Smooth muscle cell of the brain vasculature (primary cell): ENCODE measurements around the gene HLA-A.
"Not testable (repeated sequence)": the region's sequence is repeated elsewhere in the genome, so short reads cannot be mapped to it uniquely, and the experiment has no call there.

Experiments used
- DNase-seq: peaks from one replicate; pipeline ENCODE4 v3.0.0-alpha.2; 2012; ENCODE audit warnings: low read depth, low spot score

Gene HLA-A

DNA sequence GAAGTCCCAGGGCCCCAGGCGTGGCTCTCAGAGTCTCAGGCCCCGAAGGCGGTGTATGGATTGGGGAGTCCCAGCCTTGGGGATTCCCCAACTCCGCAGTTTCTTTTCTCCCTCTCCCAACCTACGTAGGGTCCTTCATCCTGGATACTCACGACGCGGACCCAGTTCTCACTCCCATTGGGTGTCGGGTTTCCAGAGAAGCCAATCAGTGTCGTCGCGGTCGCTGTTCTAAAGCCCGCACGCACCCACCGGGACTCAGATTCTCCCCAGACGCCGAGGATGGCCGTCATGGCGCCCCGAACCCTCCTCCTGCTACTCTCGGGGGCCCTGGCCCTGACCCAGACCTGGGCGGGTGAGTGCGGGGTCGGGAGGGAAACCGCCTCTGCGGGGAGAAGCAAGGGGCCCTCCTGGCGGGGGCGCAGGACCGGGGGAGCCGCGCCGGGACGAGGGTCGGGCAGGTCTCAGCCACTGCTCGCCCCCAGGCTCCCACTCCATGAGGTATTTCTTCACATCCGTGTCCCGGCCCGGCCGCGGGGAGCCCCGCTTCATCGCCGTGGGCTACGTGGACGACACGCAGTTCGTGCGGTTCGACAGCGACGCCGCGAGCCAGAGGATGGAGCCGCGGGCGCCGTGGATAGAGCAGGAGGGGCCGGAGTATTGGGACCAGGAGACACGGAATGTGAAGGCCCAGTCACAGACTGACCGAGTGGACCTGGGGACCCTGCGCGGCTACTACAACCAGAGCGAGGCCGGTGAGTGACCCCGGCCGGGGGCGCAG, at the start of gene HLA-A:
Gene HLA-A (plus strand): TSS at position 258 of the 778 bp plus-strand sequence. CDS start 22 bp downstream, at position 280.
- DNase-seq = peak; percentile 75

DNA sequence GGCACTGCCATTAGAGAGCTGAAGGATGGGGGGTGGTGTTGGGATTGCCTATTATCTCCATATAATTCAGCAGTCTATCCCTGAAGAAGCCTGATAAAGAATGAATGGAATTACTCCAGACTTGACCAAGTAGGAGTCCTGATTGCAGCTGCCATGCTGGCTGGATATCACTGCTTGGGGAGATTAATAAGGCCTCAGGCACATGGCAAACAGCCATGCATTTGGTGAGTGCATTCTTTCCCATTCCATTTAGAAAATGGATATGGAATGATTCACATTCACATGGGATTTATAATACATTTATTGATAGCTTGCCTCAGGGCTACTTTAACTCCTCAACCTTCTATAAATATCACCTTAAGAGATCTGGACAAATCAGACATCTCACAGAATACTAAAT, 49.6 kb upstream of the HLA-A start:
- no peak for DNase-seq

DNA sequence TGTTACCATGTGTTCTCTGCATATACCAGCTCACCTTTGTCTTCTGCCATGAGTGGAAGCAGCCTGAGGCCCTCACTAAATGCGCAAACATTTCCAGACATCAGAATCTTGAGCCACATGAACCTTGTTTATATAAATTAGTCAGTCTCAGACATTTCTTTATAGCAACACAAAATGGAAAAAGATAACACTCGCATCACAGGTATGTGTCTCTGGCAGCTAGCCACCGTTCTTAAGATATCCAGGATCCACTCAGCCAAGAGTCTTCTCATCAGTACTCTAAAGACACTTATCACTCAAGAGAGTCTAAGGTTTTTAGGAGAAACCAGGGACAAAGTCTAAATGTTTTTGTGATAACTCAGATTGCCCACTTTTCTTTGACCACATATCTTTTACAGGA, 43.1 kb upstream of the HLA-A start:
- no peak for DNase-seq

DNA sequence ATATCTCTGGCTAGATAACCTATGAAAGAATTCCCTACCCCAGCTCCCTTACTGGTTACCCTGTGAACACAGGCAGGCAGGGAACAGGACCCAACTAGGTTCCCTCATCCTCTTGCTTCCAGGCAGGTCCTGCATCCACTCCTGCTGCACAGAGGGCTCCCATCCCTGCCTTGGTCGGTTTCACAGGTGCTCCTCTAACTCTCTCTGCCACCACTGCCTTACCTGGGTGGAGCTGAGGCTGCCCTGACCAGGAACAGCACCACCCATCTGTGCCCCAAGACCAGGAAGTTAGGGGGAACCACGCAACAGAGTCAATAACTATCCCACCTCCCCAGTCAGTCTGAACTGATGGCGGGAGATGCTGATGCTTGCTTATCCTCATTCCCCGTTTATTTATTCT, 37.0 kb upstream of the HLA-A start:
- no peak for DNase-seq

DNA sequence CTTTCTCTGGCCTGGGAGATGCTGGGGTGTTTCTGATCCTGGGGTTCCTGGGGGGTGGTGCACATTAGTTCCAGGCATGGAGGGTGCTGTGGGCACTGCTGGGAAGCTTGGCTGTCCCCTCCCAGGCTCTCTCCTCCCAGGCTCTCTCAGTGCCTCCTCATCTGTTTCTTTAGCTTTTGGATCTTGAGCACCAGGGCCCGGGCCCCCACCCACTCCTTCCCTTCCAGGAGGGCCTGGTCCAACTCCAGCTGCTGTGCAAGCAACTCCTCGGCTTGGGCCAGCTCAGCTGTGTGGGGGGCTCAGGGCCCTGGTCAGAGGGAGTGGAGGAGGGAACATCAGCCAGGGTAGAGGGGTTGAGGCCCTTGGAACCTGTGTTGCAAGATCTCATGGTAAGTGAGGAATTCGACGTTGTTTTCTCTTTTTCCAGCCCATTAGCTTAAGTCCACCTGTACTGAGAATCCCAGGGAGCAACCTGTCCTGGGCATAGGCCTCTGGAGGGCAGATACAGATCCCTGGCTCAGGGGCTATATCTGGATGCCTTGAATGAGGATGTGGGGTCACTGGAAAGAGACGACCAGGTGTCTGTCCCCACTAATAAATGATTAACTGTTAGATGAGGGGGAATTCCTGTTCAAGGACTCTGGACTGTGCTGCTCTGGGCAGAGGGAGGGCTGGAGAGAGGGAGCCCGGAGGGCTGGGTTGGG, 34.5 kb upstream of the HLA-A start:
- no peak for DNase-seq

DNA sequence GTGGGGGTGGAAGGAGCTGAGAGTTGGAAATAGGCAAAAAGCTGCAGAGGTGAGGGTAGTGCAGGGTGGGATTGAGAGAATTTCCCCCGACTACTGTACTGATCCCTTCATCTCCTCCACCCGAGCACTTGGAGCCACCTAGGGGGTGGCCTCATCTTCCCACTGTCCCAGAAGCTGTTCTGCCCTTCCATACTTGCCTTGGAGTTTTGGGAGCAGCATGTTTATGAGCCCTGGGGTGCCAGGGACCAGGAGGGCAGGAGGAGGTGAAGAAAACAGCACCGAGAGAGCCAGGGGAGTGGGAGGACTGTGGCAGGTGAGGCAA, 34.0 kb upstream of the HLA-A start:
- DNase-seq = no peak

DNA sequence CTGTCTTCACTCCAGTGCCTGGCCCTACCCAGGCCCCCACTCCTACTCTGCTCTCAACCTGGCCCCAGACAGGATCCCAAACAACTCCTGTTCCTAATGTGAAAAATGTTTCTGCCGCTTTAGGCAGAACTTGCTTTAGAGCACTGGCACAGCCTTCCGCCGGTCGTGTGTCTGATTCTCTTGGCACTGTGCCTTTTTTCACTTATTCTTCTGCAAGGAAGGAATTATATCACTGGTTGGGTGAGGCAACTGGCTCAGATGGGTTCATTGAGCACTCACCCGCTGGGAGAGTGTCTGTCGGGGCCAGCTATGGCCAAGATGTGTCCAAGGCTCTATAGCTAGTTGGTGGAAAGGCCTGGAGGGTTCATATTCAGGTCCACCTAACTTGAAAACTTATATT, 33.6 kb upstream of the HLA-A start:
- DNase-seq = no peak

DNA sequence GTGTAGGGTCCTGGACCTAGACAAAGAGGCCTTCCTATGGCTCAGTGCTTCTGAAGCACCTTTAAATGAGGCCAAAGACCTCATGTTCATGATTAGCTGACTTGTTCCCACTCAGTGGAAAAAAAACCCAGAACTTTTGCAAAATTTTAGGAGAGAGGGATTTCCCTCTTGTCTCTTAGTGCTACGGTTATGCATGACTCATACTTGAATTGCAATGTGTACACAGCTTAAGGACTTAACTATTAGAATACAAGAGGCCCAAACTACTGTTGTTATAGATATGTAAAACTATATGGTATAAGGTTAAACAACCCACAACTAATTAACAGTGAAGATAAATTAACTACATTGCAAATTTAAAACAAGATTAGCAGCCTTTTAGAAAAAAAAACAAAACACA, 32.3 kb upstream of the HLA-A start:
- no peak for DNase-seq

DNA sequence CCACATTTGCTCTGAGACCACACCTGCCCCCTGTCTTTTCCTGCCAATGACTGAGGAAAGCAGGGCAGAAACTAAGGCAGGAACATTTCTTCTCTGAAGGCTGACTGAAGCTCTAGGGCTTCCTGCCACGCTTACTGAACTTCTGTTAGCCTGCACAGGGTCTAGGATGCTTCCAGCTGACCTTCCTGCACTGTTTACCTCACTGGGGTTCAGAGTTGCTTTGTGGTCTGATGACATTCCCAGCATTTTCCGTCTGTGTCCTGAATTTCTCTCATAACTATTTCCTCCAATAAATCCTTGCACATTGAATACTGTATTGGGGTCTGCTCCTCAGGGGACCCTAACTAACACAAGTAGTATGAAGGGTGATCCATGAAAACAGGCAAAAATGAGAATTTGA, 29.5 kb upstream of the HLA-A start:
- no peak for DNase-seq

DNA sequence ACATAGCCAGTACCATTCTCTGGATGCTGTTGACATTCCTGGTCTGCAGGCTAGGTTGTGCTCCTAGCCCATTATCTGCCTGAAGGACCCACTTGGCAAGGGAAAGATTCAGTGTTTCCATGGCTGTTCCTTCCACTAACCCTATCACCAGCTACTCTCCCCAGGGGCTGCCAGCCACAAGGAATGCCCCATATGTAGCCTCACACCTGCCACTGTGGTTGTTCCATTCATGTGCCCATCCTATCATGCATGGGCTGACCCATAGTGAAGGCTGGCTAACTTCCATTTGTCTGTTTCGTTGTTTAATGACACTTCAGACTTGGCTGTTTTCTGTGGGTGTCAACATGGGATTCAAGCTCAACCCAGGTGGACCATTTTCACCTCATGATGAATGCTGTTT, 25.6 kb upstream of the HLA-A start:
- DNase-seq = no peak

DNA sequence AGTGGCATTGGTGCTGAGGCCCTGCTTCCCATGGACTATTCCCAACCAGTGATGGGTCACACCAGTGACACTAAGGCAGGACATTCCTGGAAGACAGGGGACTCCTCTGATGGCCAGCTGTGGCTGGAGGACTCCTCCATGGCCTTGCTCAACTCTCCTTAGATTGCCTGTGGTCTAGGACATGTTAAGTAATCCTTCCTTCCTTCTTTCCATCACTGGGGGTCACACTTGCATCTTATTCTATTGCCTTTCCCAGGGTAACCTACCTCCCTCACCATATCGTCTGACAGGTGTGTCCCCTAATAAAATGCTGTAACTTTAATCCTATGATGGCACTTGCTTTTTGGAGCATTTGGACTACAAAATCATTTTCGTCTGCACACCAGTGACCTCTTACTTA, 24.5 kb upstream of the HLA-A start:
- no peak for DNase-seq

DNA sequence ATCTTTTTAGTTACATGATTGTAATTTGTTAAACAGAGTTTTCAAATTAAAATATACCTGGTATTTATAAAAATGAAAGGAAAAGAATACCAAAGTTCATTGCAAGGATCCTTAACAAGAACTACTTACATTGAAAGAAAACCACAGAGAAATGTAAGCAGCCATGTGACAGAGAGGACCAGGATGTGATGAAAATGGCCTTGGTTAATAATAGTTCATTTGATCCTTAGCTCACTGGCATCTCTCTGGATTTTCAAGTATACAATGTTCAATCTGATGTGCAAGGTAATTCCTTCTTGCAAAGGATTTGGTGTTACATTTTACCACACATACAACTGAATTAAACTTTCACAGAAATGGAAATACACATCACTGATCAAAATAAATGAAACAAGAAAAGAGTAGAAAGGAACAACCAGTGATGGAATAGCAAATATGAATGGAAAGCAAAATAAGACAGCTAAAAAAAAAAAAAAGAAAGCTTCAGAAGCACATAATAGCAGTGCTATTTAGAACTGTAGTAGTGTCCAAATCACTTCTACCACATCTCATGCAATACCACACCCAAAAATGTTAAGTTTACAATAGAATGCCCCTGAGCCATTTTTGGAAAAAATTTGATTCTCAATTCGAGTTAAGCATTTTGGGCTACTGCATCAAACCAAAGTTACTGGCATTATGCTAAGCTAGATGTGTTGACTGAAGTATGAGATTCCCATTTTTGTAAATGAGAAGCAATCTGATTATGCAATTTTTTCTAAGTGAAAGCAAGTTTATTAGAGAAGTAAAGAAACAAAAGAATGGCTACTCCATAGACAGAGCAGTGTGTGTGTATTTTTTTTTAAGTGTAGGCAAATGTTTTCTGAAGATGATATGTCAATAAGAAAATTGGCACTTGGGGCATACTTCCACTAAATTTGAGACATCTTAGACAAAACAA, 22.6 kb upstream of the HLA-A start:
- DNase-seq = no peak

DNA sequence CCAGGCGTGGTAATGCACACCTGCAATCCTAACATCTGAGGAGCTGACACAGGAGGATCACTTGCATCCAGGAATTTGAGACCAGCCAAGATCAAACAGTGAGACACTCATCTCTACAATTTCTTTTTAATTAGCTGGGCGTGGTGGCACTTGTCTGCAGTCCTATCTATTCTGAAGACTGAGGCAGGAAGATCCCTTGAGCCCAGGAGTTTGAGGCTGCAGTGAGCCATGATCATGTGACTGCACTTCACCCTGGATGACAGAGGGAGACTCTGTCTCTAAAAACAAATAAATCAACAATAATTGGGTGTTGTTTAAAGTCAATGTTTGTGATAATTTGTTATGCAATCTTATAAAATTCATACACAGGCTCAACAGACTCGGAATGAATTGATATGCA, 18.0 kb upstream of the HLA-A start:
- DNase-seq = no peak

DNA sequence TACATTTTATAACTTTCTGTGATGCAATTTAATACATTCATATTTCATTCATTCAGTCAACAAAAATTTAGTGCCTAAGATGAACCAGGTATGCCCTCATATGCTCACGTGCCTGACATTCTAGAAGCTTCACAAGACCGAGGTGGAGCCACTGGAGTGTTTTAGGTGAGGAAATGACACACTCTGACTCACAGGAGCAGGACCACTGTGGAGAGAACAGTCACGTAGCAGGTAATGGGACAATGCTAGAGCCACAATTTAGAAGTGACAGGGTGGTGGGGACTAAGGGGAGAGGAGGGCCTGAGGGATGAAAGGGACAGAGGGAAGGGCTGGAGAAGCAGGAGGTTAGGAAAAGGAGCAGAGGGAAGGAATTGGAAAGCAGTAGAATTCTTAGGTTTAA, 17.6 kb upstream of the HLA-A start:
- no peak for DNase-seq

DNA sequence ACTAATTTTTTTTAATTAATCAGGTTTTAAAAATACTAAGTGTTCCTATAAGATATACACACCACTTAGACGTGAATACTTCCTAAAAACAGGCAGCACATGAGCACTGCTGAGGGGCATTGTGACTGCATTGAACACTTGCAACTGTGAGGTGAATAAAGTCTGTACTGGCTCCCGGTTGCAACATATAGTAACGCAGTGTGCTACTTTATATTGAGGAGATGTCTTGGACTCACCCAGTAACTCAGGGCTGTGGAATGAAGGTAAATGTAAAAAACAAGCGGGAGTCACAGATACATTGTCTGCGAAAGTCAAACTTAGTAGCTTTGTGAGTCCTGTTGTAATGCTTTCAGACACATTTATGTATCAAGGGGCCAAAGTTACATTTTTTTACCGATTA, 17.0 kb upstream of the HLA-A start:
- DNase-seq = no peak

DNA sequence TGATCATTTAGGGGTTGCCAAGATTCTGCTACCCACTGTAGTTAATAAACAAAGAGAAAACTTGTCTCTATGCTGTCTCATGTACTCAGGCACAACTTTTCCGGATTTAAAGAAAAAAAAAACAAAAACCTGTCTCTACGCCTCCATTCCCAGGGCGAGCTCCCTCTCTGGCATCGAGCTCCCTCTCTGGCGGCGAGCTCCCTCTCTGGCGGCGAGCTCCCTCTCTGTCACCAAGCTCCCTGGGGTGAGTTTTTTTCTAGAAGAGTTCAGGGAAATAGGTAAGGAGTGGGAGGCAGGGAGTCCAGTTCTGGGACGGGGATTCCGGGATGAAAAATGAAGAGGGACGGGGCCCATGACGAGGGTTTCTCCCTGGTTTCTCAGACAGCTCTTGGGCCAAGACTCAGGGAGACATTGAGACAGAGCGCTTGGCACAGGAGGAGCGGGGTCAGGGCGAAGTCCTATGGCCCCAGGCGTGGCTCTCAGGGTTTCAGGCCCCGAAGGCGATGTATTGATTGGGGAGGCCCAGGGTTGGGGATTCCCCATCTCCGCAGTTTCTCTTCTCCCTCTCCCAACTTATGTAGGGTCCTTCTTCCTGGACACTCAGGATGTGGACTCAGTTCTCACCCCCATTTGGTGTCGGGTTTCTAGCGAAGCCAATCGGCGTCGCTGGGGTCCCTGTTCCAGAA, 16.5 kb upstream of the HLA-A start:
- no peak for DNase-seq

DNA sequence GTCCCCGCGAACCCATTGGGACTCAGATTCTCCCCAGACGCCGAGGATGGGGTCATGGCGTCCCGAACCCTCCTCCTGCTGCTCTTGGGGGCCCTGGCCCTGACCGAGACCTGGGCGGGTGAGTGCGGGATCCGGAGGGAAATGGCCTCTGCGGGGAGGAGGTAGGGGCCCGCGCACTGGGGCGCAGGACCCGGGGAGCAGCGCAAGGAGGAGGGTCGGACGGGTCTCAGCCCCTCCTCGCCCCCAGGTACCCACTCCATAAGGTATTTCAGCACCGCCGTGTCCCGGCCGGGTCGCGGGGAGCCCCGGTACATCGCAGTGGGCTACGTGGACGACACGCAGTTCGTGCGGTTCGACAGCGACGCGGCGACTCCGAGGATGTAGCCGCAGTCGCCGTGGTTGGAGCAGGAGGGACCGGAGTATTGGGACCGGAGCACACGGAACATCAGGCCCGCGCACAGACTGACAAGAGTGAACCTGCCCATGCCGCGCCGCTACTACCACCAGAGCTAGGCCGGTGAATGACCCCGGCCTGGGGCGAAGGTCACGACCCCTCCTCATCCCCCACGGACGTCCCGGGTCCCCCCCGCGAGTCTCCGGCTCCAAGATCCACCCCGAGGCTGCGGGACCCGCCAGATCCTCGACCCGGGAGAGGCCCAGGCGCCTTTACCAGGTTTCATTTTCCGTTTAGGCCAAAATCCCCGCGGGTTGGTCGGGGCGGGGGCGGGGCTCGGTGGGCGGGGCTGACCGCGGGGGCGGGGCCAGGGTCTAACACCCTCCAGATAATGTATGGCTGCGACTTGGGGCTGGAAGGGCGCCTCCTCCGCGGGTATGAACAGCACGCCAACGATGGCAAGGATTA, 15.7 kb upstream of the HLA-A start:
- peak; percentile 21 for DNase-seq

DNA sequence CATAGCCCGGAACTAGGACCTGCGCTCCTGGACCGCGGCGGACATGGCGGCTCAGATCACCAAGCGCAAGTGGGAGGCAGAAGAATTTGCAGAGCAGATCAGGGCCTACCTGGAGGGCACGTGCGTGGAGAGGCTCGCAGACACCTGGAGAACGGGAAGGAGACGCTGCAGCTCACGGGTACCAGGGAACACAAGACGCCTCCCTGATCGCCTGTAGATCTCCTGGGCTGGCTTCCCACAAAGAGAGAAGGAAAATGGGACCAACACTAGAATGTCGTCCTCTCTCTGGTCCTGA, 15.1 kb upstream of the HLA-A start:
- no peak for DNase-seq

DNA sequence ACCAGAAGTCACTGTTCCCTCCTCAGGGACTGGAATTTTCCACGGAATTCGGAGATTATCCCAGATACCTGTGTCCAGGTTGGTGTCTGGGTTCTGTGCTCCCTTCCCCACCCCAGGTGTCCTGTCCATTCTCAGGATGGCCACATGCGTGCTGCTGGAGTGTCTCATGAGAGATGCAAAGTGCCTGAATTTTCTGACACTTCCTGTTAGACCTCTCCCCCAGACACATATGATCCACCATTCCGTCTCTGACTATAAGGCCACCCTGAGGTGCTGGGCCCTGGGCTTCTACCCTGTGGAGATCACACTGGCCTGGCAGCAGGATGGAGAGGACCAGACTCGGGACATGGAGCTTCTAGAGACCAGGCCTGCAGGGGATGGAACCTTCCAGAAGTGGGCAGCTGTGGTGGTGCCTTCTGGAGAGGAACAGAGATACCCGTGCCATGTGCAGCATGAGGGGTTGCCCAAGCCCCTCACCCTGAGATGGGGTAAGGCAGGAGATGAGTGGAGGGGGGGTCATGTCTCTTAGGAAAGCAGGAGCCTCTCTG, 14.4 kb upstream of the HLA-A start:
- DNase-seq = no peak

DNA sequence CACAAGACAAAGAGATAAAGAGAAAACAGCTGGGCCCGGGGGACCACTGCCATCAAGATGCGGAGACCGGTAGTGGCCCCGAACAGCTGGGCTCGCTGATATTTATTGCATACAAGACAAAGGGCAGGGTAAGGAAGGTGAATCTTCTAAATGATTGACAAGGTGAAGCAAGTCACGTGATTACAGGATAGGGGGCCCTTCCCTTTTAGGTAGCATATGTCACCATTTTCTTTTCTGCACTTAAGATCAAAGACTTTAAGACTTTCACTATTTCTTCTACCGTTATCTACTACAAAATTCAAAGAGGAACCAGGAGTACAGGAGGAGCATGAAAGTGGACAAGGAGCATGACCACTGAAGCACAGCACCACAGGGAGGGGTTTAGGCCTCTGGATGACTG, 12.3 kb upstream of the HLA-A start:
- not testable (repeated sequence) for DNase-seq

DNA sequence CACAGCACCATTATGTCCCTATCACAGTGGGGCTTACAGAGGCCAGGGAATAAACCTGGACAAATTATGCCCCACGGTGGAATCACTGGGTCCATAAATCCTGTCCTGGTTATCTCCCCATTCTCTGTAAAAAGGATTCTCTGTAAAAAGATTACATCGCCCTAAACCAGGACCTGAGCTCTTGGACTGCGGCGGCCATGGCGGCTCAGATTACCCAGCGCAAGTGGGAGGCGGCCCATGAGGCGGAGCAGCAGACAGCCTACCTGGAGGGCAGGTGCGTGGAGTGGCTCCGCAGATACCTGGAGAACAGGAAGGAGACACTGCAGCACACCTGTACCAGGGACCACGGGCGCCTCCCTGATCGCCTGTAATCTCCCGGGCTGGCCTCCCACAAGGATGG, 8.4 kb upstream of the HLA-A start:
- DNase-seq = no peak
